HG02973 (cell line): Measurements from ENCODE around the gene APLP2.

Source experiments
- ATAC-seq: cut with Tn5 transposase; IDR thresholded peaks from one replicate; pipeline ENCODE4 v1.9.1; 2021; ENCODE audit warnings: moderate library complexity; ENCODE audit not compliant: unreplicated experiment

APLP2 gene

GRCh38 chr11:130144141-130144540, 74.4 kb downstream of the APLP2 start:
- ATAC-seq, result no peak

- ATAC-seq, result no peak
Measured at GRCh38 chr11:130144861-130145281, 75.2 kb downstream of the APLP2 start.

GRCh38 chr11:130145311-130145812, 75.7 kb downstream of the APLP2 start:
- no peak for ATAC-seq

GRCh38 chr11:130145975-130146776, 76.5 kb downstream of the APLP2 start:
- no peak for ATAC-seq

GRCh38 chr11:130146796-130147195, 77.1 kb downstream of the APLP2 start:
- no peak for ATAC-seq

GRCh38 chr11:130148796-130149326, 79.2 kb downstream of the APLP2 start:
- ATAC-seq, result no peak

GRCh38 chr11:130150790-130151189, 81.1 kb downstream of the APLP2 start:
- ATAC-seq, result no peak

- ATAC-seq, result no peak
Measured at GRCh38 chr11:130151196-130151595, 81.5 kb downstream of the APLP2 start.

- ATAC-seq, result no peak
Measured at GRCh38 chr11:130156108-130157022, 86.7 kb downstream of the APLP2 start.

GRCh38 chr11:130157101-130157500, 87.4 kb downstream of the APLP2 start:
- no peak for ATAC-seq

GRCh38 chr11:130157840-130158239, 88.1 kb downstream of the APLP2 start:
- ATAC-seq, result no peak

- no peak for ATAC-seq
Measured at GRCh38 chr11:130159139-130159538, 89.4 kb downstream of the APLP2 start.

GRCh38 chr11:130159657-130160497, 90.2 kb downstream of the APLP2 start, which contains the start of gene ST14:
ST14 (plus strand) TSS chr11:130159782; CDS start chr11:130159980, 198 bp downstream.
- ATAC-seq, result no peak

GRCh38 chr11:130160498-130161155, 90.9 kb downstream of the APLP2 start:
- no peak for ATAC-seq

GRCh38 chr11:130161441-130162145, 91.9 kb downstream of the APLP2 start:
- ATAC-seq, result no peak

GRCh38 chr11:130162733-130163132, 93.0 kb downstream of the APLP2 start:
- no peak for ATAC-seq

GRCh38 chr11:130163346-130164220, 93.9 kb downstream of the APLP2 start:
- no peak for ATAC-seq

- ATAC-seq, result no peak
Measured at GRCh38 chr11:130164221-130164570, 94.5 kb downstream of the APLP2 start.
